Small intestine (tissue), 7 donors: ENCODE measurements around the gene PCDHA9. TPM values are rescaled to one million over a fixed set of nuclear protein-coding genes. Genes with fewer than 3 reads are reported as not detected.
"Not testable (repeated sequence)": the region's sequence is repeated elsewhere in the genome, so short reads cannot be mapped to it uniquely, and the experiment has no call there.

ENCODE experiments used
- DNase-seq, 2 donors: peaks; one replicate each; pipeline versions ENCODE4 v3.0.0 to v3.0.0-alpha.2; 2013
- FAIRE-seq: peaks from 2 replicates; lab custom pipeline; 2012; peaks lifted over from hg19 to GRCh38; lab: Jason Lieb, UNC
- H3K27ac ChIP-seq, 3 donors: one replicate each; pipeline ENCODE4 v1.5.1; 2013; ENCODE audit warnings: low read length in 2 of 3, mild to moderate bottlenecking in 2 of 3, control low read depth in 1 of 3, inconsistent platforms in 1 of 3, low read depth in 1 of 3, moderate library complexity in 1 of 3
- H3K27me3 ChIP-seq, 3 donors: one replicate each; pipeline ENCODE4 v1.6.1; 2013; ENCODE audit warnings: low read length in 3 of 3, inconsistent platforms in 1 of 3; ENCODE audit not compliant: control insufficient read depth in 3 of 3, insufficient read depth in 3 of 3
- H3K36me3 ChIP-seq, 3 donors: one replicate each; pipeline ENCODE4 v1.6.1; 2013; ENCODE audit warnings: low read length in 3 of 3, inconsistent platforms in 1 of 3, low read depth in 1 of 3, mild to moderate bottlenecking in 1 of 3, moderate library complexity in 1 of 3; ENCODE audit not compliant: control insufficient read depth in 3 of 3, insufficient read depth in 2 of 3
- H3K4me1 ChIP-seq, 3 donors: one replicate each; pipeline ENCODE4 v1.6.1; 2013; ENCODE audit warnings: low read length in 2 of 3, inconsistent platforms in 1 of 3, low read depth in 1 of 3, mild to moderate bottlenecking in 1 of 3, moderate library complexity in 1 of 3; ENCODE audit not compliant: control insufficient read depth in 3 of 3, insufficient read depth in 2 of 3
- H3K4me3 ChIP-seq, 3 donors: one replicate each; pipeline ENCODE4 v1.5.1; 2013; ENCODE audit warnings: low read length in 3 of 3, control low read depth in 1 of 3, inconsistent platforms in 1 of 3, low read depth in 1 of 3, mild to moderate bottlenecking in 1 of 3, moderate library complexity in 1 of 3
- H3K9me3 ChIP-seq, 2 donors: one replicate each; pipeline ENCODE4 v1.6.1; 2013; ENCODE audit warnings: low read depth in 1 of 2, low read length in 1 of 2; ENCODE audit not compliant: control insufficient read depth in 2 of 2, insufficient read depth in 1 of 2
- WGBS, 3 donors: extraction: QIAGEN DNeasy Blood & Tissue Kit; methylation state at CpG; one replicate each; pipeline ENCODE4 v1.1.7; 2013; 5-methylcytosine and 5-hydroxymethylcytosine counted together
- polyA plus RNA-seq, 4 donors: library from polyadenylated mRNA; stranded (reverse) in 3 of 4; unstranded in 1 of 4; fragments of 200-250 nt in 3 of 4; fragments of 120-200 nt in 1 of 4; gene quantifications; one replicate each; pipeline versions ENCODE4 v1.2.1 to v1.2.3, GENCODE V29; 2013
- donor health status: healthy with polysubstance abuse.
- donor health status: control.
- donor health status: control.
- donor health status: Bipolar disorder and iron deficiency.
- donor health status: healthy.

PCDHA9 gene
- polyA plus RNA-seq, 4 donors, result 0.01 to 0.06 TPM; not detected in 2

- Histone ChIP-seq H3K27me3 (peaks cover 0 to 6% (median 0%) of the 10 kb centered on the region in 3 donors), H3K27ac (no peak overlapping the region), H3K4me3 (no peak overlapping the region), H3K9me3 (peaks cover 0 to 29% of the 10 kb centered on the region in 2 donors), H3K4me1 (no peaks in the 10 kb centered on the region), H3K36me3 (no peaks in the 10 kb centered on the region)
- DNase-seq, result no peak
- FAIRE-seq, result no peak
- WGBS, 3 donors, result 72 to 84% (median 82%) methylated on average over 40 to 43 of the region's 43 CpGs
These were observed 39.3 kb upstream of the PCDHA9 start for GRCh38 chr5:140808889-140809291.

GRCh38 chr5:140821375-140822280 is 26.6 kb upstream of the PCDHA9 start, which contains the start of gene PCDHA5:
Gene PCDHA5, plus strand, starts transcription at chr5:140821613.
- Histone ChIP-seq H3K9me3 (peaks cover 4 to 35% of the 10 kb centered on the region in 2 donors), H3K27ac (no peak within 1 kb of the TSS), H3K36me3 (no peaks in the 10 kb centered on the region), H3K4me3 (no peak within 1 kb of the TSS), H3K4me1 (no peaks in the 10 kb centered on the region), H3K27me3 (peaks cover 0 to 2% (median 0%) of the 10 kb centered on the region in 3 donors)
- FAIRE-seq, result no peak
- 36 to 51% (median 49%) methylated on average over 39 of the region's 39 CpGs for WGBS, 3 donors
- peak; percentile 4 to 5 for DNase-seq

- Histone ChIP-seq H3K4me1 (no peaks in the 10 kb centered on the region), H3K36me3 (no peaks in the 10 kb centered on the region), H3K27ac (no peak overlapping the region), H3K27me3 (peaks cover 0 to 2% (median 0%) of the 10 kb centered on the region in 3 donors), H3K4me3 (no peak overlapping the region), H3K9me3 (peaks cover 4 to 29% of the 10 kb centered on the region in 2 donors)
- DNase-seq (no peak), FAIRE-seq (no peak)
- WGBS, 3 donors, result 29 to 31% (median 30%) methylated on average over 6 of the region's 6 CpGs
These were observed 25.9 kb upstream of the PCDHA9 start for GRCh38 chr5:140822281-140822629.

- FAIRE-seq, H3K4me1 ChIP-seq, DNase-seq, H3K4me3 ChIP-seq, H3K27ac ChIP-seq, H3K27me3 ChIP-seq, H3K36me3 ChIP-seq: not testable (repeated sequence)
- WGBS, 3 donors, result 59 to 78% (median 78%) methylated on average over 40 to 48 of the region's 48 CpGs
- peaks cover 4 to 31% of the 10 kb centered on the region in 2 donors for H3K9me3 ChIP-seq
These were observed 25.2 kb upstream of the PCDHA9 start for GRCh38 chr5:140822969-140823368.

GRCh38 chr5:140823475-140823874 is 24.7 kb upstream of the PCDHA9 start:
- Histone ChIP-seq H3K4me3 (no peak overlapping the region), H3K4me1 (no peaks in the 10 kb centered on the region), H3K27ac (no peak overlapping the region), H3K27me3 (peaks cover 0 to 9% (median 0%) of the 10 kb centered on the region in 3 donors), H3K36me3 (no peaks in the 10 kb centered on the region), H3K9me3 (peaks cover 4 to 34% of the 10 kb centered on the region in 2 donors)
- no peak for DNase-seq
- FAIRE-seq, result no peak
- 62 to 76% (median 76%) methylated on average over 26 to 38 of the region's 38 CpGs for WGBS, 3 donors

GRCh38 chr5:140827704-140828361 is 20.3 kb upstream of the PCDHA9 start, which contains the start of gene PCDHA6:
Gene PCDHA6, plus strand, starts transcription at chr5:140827960. Its CDS starts 132 bp downstream, at chr5:140828092.
- FAIRE-seq, result no peak
- H3K9me3 ChIP-seq, result peaks cover 4 to 41% of the 10 kb centered on the region in 2 donors
- DNase-seq, result no peak
- WGBS, 3 donors, result 21 to 42% (median 35%) methylated on average over 26 to 27 of the region's 27 CpGs
- H3K4me3 ChIP-seq, result no peak within 1 kb of the TSS
- no peak within 1 kb of the TSS for H3K27ac ChIP-seq
- H3K27me3 ChIP-seq, result peaks cover 0 to 7% (median 0%) of the 10 kb centered on the region in 3 donors
- no peaks in the 10 kb centered on the region for H3K4me1 ChIP-seq
- H3K36me3 ChIP-seq, result no peaks in the 10 kb centered on the region

GRCh38 chr5:140828362-140828737 is 19.8 kb upstream of the PCDHA9 start:
- FAIRE-seq, result no peak

More at GRCh38 chr5:140828362-140828737, 19.8 kb upstream of the PCDHA9 start:
- 27 to 48% (median 43%) methylated on average over 15 to 18 of the region's 18 CpGs for WGBS, 3 donors
- Histone ChIP-seq H3K9me3 (peaks cover 4 to 37% of the 10 kb centered on the region in 2 donors), H3K27me3 (peaks cover 0 to 7% (median 0%) of the 10 kb centered on the region in 3 donors), H3K4me1 (no peaks in the 10 kb centered on the region), H3K36me3 (no peaks in the 10 kb centered on the region), H3K4me3 (no peak overlapping the region), H3K27ac (no peak overlapping the region)
- DNase-seq, result no peak
